GM18508 (cell line): ENCODE measurements around the gene DCUN1D2.
"Not testable (repeated sequence)": the region's sequence is repeated elsewhere in the genome, so short reads cannot be mapped to it uniquely, and the experiment has no call there.

ENCODE experiments used
- ATAC-seq: cut with Tn5 transposase; IDR thresholded peaks from one replicate; pipeline ENCODE4 v1.9.1; 2021; ENCODE audit warnings: moderate number of reproducible peaks; ENCODE audit not compliant: insufficient read depth, unreplicated experiment

The DCUN1D2 gene

DNA sequence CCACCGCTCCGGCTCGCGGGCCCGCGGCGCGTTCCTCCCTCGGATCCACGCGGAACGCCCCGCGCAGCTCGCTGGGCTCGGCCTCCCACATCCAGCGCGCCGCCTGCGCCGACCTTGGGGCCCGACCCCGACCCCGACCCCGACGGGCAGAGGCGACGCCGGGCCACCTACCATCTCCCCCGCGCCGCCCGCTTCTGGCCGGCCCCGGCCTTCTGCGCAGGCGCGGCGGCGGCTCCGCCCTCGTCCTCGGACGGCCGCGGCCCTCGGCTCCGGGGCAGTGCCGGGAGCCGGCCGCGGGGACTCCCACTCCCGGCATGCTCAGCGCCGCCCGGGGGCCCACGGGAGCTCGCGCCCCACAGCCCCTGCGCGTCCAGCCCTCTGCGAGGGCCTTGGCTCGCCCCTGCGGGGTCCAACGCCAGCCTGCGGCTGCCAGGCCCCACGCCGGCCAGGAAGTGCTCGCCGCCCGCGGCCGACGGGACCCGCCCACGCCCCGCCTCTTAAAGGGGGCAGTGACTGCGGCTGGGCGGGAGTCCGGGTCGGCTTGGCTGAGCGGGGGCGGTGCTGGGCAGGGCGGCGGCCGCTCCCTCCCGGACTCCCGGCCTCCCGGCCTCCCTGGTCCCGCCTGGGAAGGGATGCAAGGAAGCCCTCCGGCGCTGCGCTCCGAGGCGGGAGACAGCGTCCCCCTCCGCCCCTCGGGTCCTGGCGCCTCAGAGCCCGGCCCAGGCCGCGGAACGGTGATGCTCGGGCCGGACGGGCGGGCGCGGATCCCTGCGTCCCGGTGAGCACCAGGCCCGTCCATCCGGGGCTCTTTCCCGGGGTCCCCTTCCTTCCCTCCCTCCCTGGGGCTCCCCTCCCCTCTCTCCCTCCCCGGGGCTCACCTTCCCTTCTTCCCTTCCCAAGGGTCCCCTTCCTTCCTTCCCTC lies at the start of gene DCUN1D2:
DCUN1D2 (minus strand) TSS at position 216 of the 922 bp plus-strand sequence; CDS start at position 174, 42 bp downstream.
- peak; percentile 49 for ATAC-seq

GRCh38 chr13:113539822-113540221 lies 49.3 kb upstream of the DCUN1D2 start:
- ATAC-seq: no peak

- no peak for ATAC-seq
Measured at GRCh38 chr13:113539176-113539575, 48.7 kb upstream of the DCUN1D2 start.

DNA sequence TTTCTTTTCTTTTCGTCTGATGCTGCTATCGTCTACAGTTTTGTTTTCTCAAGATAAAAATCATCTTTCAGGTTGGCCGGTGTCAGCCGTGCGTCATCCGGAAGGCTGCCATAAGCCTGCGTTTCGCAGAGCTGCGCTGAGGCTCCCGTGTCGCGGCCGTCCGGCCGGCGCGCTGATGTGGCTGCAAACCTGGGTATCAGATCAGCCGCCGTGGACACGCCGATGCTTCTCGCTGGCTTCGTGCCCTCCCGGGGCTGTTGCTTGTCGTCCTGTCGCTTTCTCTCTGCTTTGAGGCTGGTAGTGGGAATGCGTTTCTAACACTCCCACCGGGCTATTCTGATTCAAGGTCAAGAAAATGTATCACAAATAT lies 48.2 kb upstream of the DCUN1D2 start:
- no peak for ATAC-seq

DNA sequence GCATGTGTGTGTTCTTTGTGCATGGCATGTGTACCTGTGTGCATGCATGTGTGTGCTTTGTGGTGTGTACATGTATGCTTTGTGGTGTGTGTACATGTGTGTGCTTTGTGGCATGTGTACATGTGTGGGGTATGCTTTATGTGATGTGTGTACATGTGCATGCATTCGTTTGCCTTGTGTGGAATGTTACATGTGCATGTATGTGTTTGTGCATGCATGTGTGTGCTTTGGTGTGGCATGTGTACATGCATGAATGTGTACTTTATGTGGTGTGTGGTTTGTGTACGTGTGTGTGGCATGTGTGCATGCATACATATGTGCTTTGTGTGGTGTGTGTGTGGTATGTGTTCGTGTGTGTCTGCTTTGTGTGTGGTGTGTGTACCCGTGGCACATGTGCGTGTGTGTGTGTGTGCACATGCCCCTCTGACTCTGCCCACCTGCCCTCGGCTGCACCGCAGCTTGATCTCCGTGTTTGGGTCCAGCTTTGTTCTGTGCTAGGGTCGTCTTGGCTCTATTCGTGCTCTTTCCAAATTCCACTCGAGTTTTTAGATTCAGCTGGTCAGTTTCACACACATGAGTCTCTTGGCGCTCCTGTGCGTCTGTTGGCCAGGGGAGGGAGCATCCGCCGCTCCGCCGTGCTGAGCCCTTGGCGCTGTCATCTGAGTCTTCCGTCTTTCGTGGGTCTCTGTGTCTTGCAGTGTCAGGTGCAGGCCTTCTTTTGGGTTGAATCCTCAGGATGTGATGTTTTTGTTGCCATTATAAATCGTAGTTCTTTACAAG lies 47.6 kb upstream of the DCUN1D2 start:
- ATAC-seq: no peak

GRCh38 chr13:113537205-113537604 lies 46.7 kb upstream of the DCUN1D2 start:
- ATAC-seq: no peak

DNA sequence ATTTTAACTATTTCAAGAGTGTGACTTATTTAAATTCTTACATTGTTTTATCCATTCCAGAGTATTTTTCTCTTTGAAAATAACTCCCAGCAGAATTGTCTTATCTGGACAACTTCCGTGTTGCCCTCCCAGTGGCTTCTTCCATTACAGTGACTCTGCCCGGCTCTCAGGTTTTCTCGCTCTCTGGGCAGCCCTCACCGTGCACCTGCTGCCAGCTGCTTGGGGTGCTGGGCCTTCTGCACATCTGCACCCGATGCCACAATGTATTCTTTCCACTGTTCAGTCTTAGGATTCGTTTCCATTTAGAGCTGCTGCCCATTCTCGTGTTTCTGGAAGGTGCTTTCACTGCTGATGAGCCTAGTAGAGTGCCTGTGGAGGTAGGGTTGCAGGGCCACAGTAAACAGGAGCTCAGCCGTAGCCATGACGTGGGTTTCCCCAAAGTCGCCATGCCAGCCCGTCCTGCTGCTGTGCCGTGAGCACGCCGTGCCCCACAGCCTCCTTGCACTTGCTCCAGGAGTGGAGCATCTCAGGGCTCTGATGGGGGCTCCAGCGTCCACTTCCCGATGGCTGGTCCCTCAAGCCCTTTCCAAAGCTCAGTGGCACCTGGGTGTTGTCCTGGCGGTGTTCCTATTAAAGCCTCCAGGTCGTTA lies 46.1 kb upstream of the DCUN1D2 start:
- no peak for ATAC-seq

DNA sequence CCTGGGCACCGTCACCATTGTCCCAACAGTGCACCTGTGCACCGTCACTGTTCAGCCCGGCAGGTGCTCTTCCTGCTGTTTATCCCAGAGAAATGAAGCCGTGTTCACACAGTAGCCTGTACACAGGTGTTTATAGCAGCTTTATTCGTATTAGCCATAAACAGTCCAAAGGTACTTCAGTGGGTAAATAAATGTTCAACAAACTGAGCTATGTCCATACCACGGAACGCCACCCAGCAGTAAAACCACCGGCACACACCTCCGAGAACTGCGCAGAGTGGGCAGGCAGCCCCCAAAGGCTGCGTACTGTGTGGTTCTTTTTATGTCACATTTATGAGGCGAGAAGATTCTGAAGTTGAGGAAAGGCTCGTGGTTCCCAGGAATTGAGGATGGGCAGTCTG lies 44.9 kb upstream of the DCUN1D2 start:
- ATAC-seq: no peak

DNA sequence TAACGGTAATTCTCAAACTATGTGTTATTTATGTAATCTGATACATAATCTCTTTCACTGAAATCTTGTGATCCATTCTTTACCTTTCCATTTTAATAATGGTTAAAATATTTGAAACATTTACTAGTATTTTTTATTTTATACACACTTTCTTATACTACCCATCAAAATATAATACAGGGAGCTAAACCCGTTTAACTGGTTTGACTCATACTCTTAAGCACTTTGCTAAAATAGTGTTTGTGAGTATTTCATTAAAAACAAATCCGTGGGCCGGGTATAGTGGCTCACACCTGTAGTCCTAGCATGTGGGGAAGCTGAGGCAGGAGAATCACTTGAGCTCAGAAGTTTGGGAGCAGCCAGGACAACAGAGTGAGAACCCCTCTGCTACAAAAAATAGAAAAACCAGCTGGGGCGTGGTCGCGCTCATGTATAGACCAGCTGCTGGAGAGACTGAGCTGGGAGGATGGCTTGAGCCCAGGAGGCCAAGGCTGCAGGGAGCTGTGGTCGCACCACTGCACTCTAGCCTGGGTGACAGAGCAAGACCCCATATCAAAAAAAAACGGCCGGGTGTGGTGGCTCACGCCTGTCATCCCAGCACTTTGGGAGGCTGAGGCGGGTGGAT lies 43.8 kb upstream of the DCUN1D2 start:
- ATAC-seq: no peak

GRCh38 chr13:113533161-113533840 lies 42.8 kb upstream of the DCUN1D2 start:
- no peak for ATAC-seq

GRCh38 chr13:113532156-113532806 lies 41.8 kb upstream of the DCUN1D2 start:
- ATAC-seq: no peak

DNA sequence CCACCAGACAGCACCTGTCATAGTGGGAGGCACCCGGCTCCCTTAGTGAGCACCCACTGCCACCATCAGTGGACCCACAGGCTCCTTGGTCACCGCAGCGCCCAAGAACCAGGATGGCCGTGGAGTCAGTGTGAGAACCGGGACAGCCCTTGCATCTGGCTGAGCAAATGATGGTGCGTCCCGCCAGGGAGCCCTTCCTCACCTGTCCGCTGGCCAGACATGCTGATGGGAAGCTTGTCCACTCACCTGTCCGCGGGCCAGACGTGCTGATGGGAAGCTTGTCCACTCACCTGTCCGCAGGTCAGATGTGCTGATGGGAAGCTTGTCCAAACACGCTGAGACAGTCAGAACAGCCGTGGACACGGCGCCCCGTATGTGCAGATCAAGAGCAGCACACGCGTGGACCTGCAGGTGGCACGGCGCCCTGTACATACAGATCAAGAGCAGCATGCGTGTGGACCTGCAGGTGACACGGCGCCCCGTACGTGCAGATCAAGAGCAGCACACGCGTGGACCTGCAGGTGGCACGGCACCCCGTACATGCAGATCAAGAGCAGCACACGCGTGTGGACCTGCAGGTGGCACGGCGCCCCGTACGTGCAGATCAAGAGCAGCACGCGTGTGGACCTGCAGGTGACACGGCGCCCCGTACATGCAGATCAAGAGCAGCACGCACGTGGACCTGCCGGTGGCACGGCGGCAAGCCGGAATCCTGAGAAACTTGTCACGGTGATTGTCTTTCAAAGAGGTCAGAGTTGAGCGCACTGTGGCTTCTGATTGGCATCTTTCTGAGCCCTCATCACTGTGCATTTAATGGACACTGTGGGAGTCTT lies 40.7 kb upstream of the DCUN1D2 start:
- ATAC-seq: no peak

GRCh38 chr13:113528813-113529180 lies 38.3 kb upstream of the DCUN1D2 start:
- ATAC-seq: no peak

DNA sequence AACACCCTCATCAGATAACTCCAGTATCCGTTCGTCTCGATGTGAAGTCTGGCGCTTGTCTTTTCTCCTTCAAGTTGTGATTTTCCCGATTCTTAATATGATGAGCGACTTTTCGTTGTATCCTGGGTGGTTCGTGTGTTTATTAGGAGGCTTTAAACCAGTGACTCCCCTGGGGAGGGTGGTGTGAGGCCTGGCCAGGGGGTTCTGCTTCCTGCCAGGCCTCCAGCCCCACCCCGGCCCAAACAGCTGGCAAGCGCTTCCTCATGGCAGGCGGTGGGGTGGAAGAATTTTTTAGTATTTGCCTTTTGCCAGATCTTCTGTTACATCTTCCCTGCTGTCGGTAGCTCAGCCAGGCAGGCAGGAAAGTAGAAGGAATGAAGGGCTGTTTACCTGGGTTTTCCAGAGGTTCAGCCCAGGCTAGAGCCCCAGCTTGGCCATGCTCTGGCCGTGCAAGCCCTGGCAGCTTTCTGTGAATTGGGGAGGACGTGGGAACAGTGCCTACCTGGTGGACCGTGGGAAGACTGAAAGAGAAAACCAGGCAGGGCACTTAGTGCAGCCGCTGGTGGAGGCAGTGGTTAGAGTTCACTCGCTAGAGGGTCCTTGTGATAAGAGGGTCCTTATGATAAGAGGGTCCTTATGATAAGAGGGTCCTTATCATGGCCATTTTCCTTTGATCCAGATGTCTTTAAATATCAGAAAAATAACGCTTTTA lies 37.7 kb upstream of the DCUN1D2 start:
- no peak for ATAC-seq

- no peak for ATAC-seq
Measured at GRCh38 chr13:113527272-113527958, 36.9 kb upstream of the DCUN1D2 start.

DNA sequence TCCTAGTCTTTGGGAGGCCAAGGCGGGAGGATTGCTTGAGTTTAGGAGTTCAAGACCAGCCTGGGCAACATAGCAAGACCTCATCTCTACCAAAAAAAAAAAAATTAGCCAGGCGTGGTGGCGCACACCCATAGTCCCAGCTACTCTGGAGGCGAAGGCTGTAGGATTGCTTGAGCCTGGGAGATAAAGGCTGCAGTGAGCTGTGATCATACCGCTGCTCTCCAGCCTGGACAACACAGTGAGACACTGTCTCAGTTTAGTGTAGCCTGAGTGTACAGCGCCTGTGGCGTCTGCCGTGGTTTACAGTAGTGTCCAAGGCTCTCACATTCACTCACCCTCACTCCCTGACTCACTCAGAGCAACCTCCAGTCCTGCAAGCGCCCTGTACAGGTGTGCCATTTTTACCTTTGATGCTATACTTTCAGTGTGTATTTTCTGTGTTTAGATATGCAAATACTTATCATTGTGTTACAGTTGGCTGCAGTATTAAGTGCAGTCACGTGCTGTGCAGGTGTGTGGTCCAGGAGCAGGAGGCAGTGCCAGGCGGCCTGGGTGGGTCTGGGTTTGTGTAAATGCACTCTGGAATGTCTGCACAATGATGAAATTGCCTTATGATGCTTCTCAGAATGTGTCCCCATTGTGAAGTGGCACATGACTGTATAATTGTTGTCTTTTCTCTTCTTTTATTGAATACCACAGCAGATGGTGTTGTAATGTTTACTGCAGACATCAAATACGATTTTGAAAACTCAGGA lies 36.1 kb upstream of the DCUN1D2 start:
- no peak for ATAC-seq

- ATAC-seq: not testable (repeated sequence)
Measured at GRCh38 chr13:113522438-113522837, 31.9 kb upstream of the DCUN1D2 start.
